HepG2 (cell line): ENCODE results near the gene GPATCH8.

Experiments
- HIC2 ChIP-seq: sonication (generic); formaldehyde crosslinking; IDR thresholded peaks from 2 replicates; pipeline ENCODE4 v1.9.0; 2022; ENCODE audit warnings: low read depth, missing genetic modification reagents
- RARA ChIP-seq: IDR thresholded peaks from 2 replicates; pipeline ENCODE4 v1.6.1; 2016; ENCODE audit warnings: missing genetic modification reagents, missing compliant biosample characterization
- TF ChIP-seq, protein P1 (sequence below): sonication (generic); formaldehyde crosslinking; IDR thresholded peaks from 2 replicates; pipeline ENCODE4 v1.5.0; 2020; ENCODE audit warnings: mild to moderate bottlenecking, missing genetic modification reagents

DNA sequence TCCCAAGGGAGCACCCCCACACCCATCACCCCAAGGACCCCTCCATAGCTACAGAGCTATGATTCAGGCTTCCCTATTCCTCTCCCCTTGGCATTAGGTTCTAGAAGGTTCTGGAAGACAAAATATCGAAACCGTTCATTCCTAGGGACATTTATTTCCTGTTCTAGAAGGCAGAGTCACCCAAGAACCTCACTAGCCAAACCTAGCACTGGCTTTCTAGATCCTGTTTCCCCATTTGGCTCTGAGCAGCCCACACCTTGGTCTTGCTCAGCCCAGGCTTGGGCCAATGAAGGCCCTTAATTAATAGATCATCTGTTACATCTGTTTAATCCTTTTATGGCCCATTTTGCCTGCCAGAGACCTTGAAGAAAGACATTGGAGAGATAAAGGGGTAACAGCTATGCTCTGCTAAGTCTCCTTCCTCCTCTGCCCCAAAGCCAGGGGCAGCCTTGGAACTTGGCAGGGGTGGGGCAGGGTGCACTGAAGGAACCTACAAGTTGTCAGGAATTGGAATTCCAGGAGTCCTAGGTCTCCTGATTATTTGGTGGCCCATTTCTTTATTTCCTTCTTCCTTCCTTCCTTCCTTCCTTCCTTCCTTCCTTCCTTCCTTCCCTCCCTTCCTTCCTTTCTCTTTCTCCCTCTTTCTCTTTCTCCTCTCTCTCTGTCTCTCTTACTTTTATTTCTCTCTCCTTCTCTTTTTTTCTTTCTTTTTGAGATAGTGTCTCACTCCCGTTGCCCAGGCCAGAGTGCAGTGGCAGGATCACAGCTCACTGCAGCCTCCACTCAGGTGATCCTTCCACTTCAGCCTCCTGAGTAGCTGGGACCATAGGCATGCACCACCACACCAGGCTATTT, 45.4 kb upstream of the GPATCH8 start:
- TF ChIP-seq RARA (CRISPR knock-in tag) (no peak), HIC2 (CRISPR knock-in tag) (no peak)
- TF ChIP-seq, protein P1, sequence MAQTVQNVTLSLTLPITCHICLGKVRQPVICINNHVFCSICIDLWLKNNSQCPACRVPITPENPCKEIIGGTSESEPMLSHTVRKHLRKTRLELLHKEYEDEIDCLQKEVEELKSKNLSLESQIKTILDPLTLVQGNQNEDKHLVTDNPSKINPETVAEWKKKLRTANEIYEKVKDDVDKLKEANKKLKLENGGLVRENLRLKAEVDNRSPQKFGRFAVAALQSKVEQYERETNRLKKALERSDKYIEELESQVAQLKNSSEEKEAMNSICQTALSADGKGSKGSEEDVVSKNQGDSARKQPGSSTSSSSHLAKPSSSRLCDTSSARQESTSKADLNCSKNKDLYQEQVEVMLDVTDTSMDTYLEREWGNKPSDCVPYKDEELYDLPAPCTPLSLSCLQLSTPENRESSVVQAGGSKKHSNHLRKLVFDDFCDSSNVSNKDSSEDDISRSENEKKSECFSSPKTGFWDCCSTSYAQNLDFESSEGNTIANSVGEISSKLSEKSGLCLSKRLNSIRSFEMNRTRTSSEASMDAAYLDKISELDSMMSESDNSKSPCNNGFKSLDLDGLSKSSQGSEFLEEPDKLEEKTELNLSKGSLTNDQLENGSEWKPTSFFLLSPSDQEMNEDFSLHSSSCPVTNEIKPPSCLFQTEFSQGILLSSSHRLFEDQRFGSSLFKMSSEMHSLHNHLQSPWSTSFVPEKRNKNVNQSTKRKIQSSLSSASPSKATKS (CRISPR knock-in tag): no peak
